Measurements from ENCODE around the gene HRH1.

HRH1 gene

DNA sequence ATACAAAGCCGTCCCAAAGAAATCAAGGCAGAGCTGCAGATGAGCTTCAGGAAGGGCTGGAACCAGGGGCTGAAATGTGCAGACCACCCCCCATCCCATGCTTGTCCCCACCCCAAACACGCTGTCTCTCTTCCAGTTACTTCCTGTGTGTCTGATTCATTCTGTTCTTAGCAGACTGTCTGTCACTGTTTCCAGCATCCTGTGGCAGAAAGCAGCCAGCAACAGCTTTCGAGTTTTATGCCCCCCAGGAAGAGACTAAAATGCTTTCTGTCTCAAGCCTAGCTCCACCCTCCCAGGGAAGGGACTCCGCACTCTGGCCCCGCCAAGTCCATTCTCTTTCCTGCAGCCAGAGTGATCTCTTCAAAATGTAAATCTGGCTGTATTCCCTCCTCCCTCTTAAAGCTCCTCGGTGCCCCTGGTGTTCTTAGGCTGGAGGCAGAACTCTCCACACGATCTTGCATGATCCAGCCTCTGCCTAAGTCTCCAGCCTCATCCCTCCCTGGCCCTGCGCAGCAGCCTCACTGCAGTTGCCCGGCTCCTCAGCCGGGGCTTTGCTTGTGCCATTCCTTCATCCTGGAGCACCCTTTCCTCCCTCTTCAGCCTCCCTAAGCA lies 41.5 kb downstream of the HRH1 start:
- Histone ChIP-seq H3K36me3 (ENCODE audit: low read depth) (peaks cover 8% of the 10 kb centered on the region; the same call in 1 of the 2 replicates), H3K4me1 (ENCODE audit: insufficient read depth, poor library complexity, severe bottlenecking) (peaks cover 30% of the 10 kb centered on the region), H3K27ac (ENCODE audit: poor library complexity, severe bottlenecking) (peak overlapping the region; percentile 97), H3K9me3 (ENCODE audit: severe bottlenecking) (no peaks in the 10 kb centered on the region), H3K4me3 (ENCODE audit: severe bottlenecking) (no peak overlapping the region), H3K27me3 (ENCODE audit: insufficient read depth, poor library complexity, severe bottlenecking) (no peaks in the 10 kb centered on the region)
- TF ChIP-seq, protein P1, sequence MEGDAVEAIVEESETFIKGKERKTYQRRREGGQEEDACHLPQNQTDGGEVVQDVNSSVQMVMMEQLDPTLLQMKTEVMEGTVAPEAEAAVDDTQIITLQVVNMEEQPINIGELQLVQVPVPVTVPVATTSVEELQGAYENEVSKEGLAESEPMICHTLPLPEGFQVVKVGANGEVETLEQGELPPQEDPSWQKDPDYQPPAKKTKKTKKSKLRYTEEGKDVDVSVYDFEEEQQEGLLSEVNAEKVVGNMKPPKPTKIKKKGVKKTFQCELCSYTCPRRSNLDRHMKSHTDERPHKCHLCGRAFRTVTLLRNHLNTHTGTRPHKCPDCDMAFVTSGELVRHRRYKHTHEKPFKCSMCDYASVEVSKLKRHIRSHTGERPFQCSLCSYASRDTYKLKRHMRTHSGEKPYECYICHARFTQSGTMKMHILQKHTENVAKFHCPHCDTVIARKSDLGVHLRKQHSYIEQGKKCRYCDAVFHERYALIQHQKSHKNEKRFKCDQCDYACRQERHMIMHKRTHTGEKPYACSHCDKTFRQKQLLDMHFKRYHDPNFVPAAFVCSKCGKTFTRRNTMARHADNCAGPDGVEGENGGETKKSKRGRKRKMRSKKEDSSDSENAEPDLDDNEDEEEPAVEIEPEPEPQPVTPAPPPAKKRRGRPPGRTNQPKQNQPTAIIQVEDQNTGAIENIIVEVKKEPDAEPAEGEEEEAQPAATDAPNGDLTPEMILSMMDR (IDR thresholded peaks at IDR 0.05; ENCODE audit: poor library complexity, severe bottlenecking): no peak
- ATAC-seq (ENCODE audit: low read depth): peak; percentile 13
- DNase-seq (ENCODE audit: low spot score): no peak

DNA sequence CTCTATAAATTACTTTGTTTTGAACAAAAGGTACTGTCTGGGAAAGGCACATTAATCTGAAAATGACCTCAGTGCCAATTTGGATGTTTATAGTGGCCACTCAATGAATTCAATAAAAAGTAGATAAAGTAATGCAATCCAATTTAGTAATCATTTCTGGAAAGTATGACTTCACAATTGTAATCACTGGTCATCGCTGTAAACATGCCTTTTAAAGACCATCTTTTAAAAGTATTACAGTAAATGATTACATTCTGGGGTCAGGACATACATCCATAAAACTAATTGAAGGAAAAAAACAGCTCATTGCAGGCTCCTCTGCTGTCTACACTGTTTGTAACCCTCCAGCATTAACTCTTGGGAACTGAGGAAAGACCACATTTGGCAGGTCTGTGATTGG lies 43.2 kb downstream of the HRH1 start:
- Histone ChIP-seq H3K36me3 (ENCODE audit: low read depth) (peaks cover 8% of the 10 kb centered on the region; the same call in 1 of the 2 replicates), H3K9me3 (ENCODE audit: severe bottlenecking) (no peaks in the 10 kb centered on the region), H3K4me1 (ENCODE audit: insufficient read depth, poor library complexity, severe bottlenecking) (peaks cover 46% of the 10 kb centered on the region), H3K4me3 (ENCODE audit: severe bottlenecking) (no peak overlapping the region), H3K27ac (ENCODE audit: poor library complexity, severe bottlenecking) (peak overlapping the region; percentile 97), H3K27me3 (ENCODE audit: insufficient read depth, poor library complexity, severe bottlenecking) (no peaks in the 10 kb centered on the region)
- DNase-seq (ENCODE audit: low spot score) (no peak), ATAC-seq (ENCODE audit: low read depth) (no peak)
- TF ChIP-seq, protein P1 (IDR thresholded peaks at IDR 0.05; ENCODE audit: poor library complexity, severe bottlenecking): no peak

DNA sequence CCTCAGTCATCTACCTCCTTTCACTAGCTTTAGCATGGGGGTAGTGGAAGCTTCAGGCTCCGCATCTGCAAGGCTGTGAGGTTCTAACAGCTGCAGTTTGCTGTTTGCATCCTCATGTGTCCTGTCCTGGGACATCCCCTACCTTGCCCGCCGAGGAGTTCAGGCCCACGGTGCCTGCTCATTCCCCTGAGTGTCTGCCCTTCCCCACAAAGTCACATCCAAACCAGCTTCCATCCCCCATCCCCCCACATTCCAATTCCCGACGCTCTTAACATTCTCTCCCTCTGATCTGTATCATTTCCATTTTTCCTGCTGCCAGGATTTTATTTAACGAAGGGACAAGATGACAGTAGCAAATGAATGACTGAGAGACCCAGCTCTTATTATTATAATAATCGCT lies 43.8 kb downstream of the HRH1 start:
- Histone ChIP-seq H3K27me3 (ENCODE audit: insufficient read depth, poor library complexity, severe bottlenecking) (no peaks in the 10 kb centered on the region), H3K36me3 (ENCODE audit: low read depth) (peaks cover 6% of the 10 kb centered on the region; the same call in 1 of the 2 replicates), H3K4me1 (ENCODE audit: insufficient read depth, poor library complexity, severe bottlenecking) (peaks cover 52% of the 10 kb centered on the region), H3K27ac (ENCODE audit: poor library complexity, severe bottlenecking) (peak overlapping the region; percentile 97), H3K9me3 (ENCODE audit: severe bottlenecking) (no peaks in the 10 kb centered on the region), H3K4me3 (ENCODE audit: severe bottlenecking) (no peak overlapping the region)
- ATAC-seq (ENCODE audit: low read depth) (no peak), DNase-seq (ENCODE audit: low spot score) (no peak)
- TF ChIP-seq, protein P1 (IDR thresholded peaks at IDR 0.05; ENCODE audit: poor library complexity, severe bottlenecking): no peak

DNA sequence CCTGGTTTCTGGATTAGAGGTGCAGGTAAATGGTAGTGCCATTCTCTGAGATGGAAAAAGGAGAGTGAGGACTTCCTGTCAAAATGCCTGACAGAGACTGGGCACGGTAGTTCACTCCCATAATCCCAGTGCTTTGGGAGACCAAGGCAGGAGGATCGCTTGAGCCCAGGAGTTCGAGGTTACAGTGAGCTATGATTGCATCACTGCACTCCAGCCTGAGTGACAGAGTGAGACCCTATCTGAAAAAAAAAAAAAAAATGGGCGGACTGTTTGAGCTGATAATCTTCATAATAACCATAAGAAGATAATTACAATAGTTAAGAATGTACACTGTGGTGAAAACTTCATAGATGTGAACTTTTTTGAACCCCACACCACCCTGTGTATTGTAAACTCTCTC lies 44.2 kb downstream of the HRH1 start:
- peaks cover 52% of the 10 kb centered on the region for H3K4me1 ChIP-seq (ENCODE audit: insufficient read depth, poor library complexity, severe bottlenecking)
- DNase-seq (ENCODE audit: low spot score) (no peak), ATAC-seq (ENCODE audit: low read depth) (no peak)
- H3K9me3 ChIP-seq (ENCODE audit: severe bottlenecking): no peaks in the 10 kb centered on the region
- H3K4me3 ChIP-seq (ENCODE audit: severe bottlenecking): no peak overlapping the region
- TF ChIP-seq, protein P1 (IDR thresholded peaks at IDR 0.05; ENCODE audit: poor library complexity, severe bottlenecking): no peak
- H3K27me3 ChIP-seq (ENCODE audit: insufficient read depth, poor library complexity, severe bottlenecking): no peaks in the 10 kb centered on the region
- H3K36me3 ChIP-seq (ENCODE audit: low read depth): 0 out of 2 replicates have a peak, but pooled peaks cover 2% of the 10 kb centered on the region
- peak overlapping the region; percentile 97 for H3K27ac ChIP-seq (ENCODE audit: poor library complexity, severe bottlenecking)

Data from RWPE2 (cell line).